Bone marrow (tissue), 2 donors: ENCODE data around the gene AFAP1.
A peak's percentile ranks its signal among the peaks of the same experiment; 100 is the strongest.

ENCODE experiments used
- DNase-seq, 2 donors: peaks; one replicate each; lab custom pipeline; 2025; lab: John Stamatoyannopoulos, UW

The AFAP1 gene

DNA sequence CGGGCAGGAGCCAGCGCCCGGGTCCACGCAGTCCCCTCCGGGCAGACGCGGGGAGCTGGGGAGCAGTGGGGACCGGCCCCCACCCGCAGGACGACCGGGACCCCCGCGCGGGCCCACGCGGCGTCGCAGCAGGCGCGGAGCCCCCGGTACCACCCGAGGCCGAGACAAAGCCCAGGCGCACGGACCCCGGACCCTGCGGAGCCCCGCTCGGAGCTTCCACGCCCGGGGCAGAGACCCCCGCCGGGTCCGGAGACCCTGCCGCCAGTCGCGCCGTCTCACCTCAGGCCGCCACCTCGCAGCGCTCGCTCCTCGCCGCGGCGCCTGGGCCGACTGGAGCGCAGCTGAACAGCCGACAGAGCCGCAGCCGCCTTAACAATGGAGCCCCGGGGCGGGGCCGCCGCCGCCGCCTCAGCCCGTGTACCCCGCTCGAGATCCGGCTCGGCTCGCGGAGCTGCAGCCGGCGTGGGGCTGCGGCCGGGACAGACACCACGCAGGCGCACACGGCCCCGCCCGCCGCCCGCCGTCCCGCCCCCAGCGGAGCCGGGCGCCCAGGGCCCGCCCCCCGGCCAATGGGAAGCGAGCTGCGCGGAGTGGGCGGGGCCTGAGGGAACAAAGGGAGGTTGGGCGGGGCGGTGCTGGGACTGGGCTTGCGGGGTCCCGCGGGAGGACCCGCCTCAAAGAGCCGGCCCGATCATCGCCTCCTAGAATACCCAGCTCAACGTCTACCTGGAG is at the start of gene AFAP1:
Gene AFAP1 (minus strand): TSS at position 485 of the 732 bp plus-strand sequence. CDS start 67,783 bp downstream, outside the sequence.
- DNase-seq = peak in 1 of 2 donors; percentile 25

DNA sequence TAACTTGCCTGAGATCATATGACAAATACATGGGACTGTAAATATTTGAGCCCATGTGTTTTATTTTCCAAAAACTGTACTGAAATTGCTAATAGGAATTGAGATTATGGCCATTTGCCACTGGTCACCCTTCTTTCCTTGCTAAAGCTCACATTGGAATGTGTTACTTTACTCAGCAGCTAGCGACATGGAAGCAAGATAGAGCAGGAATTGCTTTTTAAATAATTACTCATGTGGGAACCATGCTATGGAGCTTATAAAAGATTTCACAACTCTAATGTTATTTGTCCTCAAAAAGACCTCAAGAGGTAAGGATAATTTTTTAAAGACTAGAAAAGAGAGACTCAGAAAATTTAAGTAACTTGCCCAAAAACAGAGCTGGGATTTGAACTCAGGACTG is 48.8 kb upstream of the AFAP1 start:
- no peak for DNase-seq

- peak; percentile 13 to 20 for DNase-seq
Observed at GRCh38 chr4:7987148-7987989, 47.7 kb upstream of the AFAP1 start.

GRCh38 chr4:7985891-7986441 is 46.3 kb upstream of the AFAP1 start:
- no peak for DNase-seq

GRCh38 chr4:7985072-7985471 is 45.4 kb upstream of the AFAP1 start:
- DNase-seq = no peak

DNA sequence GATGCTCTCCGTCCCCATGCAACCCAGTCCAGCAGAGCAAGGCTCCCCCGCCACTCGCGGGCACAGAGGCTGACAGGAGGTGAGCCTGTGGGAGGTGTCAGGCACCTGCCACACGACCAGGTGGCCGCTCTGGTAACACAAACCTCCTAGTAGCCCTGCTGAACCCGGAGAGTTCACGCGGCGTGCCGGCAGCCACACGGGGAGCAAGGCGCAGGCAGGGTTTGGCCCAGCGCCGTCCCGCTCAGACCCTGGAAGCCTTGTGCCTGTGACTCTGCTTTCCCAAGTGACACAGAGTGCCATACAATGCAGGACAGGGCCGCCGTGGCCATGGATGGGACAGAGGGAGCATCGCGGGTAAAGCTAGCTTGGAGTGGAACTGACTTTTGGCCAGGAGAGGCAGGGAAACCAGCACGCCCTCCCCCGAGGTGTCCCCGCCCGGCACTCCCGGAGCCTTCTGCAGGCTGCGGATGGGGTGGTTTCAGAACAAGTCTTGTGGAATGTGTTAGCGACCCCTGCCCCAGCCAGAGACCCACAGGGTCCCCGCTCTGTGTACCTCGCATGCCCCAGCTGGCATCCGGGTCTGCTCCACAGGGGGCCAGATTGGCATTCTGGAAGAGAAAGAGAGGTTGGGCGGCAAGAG is 44.7 kb upstream of the AFAP1 start:
- DNase-seq = no peak

GRCh38 chr4:7983296-7983695 is 43.6 kb upstream of the AFAP1 start:
- no peak for DNase-seq

GRCh38 chr4:7981738-7982394 is 42.2 kb upstream of the AFAP1 start:
- DNase-seq = no peak

DNA sequence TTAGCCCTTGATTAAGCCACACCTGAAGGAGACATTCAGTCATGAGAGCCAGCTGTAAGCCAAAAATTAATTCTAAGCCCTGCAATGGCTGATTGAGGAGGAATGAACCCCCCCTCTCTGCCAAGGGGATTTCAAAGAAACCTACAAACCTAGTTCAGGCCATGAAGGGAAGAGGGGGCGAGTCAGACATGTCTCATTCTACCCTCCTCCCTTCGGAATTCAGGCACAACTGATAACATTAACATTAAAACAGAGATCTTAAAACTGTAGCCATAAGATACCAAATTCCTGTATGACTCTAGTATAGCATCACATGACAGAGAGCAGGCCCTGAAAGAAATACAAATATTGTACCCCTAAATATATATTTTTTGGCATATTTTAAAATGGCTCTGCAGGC is 40.4 kb upstream of the AFAP1 start:
- DNase-seq = no peak

- no peak for DNase-seq
Observed at GRCh38 chr4:7979652-7979968, 39.9 kb upstream of the AFAP1 start.

DNA sequence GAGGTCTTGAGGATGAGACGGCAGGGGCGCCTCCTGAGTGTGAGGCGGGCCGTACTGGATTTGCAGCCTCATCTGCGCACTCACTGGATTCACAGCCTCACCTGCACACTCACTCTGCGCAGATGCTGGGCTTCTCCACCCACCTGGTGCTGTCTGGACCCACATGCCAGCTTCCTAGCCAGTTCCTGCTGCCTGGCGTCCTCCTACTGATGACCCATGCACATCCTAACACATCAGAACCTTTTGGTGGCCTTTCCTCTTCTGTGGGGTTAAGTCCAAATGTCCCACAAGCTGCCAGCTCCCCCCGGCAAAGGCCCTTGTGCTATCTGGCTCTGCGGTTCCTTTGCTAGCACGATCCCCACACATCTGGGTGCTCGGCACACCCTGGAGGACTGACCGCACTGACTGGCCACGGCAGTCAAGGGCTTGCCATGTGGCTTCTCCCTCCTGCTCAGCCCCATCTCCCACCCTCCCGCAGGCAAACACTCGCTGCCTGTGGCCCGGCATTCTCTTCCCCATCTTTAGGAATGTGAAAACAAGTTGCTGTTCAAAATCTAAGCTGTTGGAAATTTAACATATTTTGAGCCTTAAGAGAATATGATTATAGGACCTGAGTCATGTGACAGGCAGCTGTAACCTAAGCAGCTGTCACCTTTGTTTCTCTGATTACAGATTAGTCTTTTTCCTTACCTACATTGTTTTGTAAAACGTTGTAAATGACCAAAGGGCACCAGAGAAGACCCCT is 39.4 kb upstream of the AFAP1 start:
- no peak for DNase-seq

GRCh38 chr4:7978489-7978888 is 38.8 kb upstream of the AFAP1 start:
- no peak for DNase-seq

GRCh38 chr4:7976634-7977033 is 37.0 kb upstream of the AFAP1 start:
- DNase-seq = no peak

DNA sequence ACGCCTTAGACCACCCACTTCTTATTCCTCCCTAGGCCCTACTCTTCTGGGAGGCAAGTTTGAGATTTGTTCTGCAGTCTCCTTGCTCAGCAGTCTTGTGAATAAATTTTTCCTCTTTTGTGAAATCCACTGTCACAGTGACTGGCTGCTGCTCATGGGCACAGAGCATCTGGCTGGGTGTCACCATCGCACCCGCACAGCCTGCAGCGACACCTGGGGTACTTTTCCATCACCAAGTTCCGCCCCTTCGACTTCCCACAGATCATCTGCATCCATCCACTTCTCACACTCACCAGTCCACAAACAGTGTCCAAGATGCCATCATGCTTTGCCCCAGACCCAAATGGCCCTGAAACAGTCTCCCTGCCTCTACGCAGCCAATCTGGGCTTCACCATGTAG is 36.4 kb upstream of the AFAP1 start:
- no peak for DNase-seq

- DNase-seq = no peak
Observed at GRCh38 chr4:7974425-7974824, 34.8 kb upstream of the AFAP1 start.

DNA sequence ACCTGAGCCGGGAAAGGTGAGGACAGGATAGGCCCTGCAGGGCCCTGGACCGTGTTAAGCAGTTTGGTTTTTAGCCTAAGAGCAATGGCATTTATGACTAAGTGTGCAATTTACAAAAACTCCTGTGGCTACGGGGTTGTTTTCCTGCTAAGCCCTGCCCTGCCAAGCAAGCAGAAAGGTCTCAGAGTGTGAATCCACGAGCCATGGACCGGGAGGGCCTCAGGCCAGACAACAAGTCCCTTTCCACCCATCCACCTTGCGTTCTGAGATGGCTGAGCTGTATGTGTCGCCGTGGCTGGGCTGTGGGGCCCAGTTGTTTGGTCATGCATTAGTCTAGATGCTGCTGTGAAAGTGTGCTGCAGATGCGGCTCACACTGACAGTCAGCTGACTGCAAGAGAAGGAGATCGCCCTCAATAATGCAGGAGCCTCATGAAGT is 33.9 kb upstream of the AFAP1 start:
- DNase-seq = no peak

DNA sequence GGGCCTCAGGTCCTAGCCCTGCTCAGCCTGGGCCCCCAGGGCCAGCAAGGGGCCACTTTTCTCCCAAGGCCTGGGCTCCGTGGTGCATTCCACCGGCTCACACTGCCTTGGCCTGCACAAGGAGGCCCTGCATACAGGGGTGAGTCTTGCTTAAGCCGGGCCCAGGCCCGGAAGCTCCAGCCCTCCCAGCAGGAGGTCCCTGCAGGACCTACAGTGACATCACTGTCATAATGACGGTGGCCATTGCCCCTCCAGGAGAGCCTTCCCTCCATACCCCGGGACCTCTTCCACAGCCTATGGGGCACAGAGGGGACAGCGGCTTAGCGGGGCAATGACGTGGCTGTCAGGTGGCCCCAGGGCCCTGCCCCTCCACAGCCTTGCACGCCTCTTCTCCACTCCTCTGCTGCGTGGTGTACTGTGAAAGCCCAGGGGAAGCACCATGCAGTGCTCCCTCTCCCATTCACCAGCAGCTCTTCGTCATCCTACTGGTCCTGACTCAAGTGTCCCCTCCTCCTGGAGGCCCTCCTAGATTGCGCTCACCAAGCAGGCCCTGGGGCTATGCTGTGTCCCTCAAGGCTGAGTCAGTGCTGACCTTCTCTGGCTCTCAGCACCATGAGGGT is 32.3 kb upstream of the AFAP1 start:
- DNase-seq = no peak

GRCh38 chr4:7971159-7971631 is 31.5 kb upstream of the AFAP1 start:
- DNase-seq = no peak

DNA sequence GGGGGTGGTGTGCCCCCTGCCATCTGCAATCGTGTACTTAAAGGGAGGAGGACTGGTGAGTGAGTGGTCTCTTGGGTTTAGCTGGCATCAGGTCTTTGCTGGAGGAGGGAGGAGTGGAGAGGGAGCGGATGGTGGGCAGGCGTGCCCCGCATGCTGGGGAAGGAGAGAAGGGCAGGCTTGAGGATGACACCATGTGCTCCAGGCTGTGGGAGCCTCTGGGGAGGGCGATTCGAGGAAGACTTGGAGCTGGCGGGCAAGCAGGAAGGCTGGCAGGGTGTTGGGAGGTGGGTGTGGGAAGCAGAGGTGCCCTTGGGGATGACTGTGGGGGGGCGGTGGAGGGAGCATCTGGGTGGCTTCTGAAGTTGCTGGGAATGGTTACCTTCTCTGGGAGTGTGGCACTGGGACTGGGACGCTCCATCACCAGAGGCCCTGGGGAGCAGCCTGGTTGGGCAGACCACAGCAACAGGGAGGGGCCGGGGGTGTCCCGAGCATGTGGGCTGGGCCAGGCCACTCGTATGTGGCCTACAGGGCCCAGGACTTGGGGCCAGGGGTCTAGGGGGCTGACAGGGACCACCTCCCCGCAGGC is 30.8 kb upstream of the AFAP1 start:
- no peak for DNase-seq

DNA sequence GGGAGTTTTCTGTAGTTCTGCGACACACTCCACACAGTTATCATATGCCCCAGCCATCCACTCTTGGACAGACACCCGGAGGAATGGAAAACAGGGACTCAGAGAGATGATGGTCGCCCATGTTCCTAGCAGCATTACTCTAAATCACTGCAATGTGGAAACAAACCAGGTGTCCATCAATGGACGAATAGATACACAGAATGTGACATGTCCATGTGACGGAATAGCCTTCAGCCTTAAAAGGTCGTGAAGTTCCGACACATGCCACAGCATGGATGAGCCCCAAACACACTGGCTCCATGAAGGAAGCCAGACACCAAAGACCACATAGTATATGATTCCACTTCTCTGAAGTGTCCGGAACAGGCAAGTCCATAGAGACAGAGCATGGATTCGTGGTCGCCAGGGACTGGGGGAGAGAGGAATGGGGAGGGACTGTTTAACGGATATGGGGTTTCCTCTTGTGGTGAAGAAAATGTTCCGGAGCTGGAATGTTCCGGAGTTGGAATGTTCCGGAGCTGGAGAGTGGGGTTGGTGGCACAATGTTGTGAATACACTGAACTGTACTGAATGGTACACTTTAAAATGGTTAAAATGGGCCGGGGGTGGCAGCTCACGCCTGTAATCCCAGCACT is 28.7 kb upstream of the AFAP1 start:
- no peak for DNase-seq
